HL-60 (cell line): ENCODE data around the gene ZNRD2.

Source experiments
- DNase-seq, 2 experiments: peaks; one replicate each; pipeline ENCODE4 v3.0.0-alpha.2; 2010 to 2020; ENCODE audit warnings: low read depth in 1 of 2, low spot score in 1 of 2
- H3K27ac ChIP-seq: fragments of 250-450 bp; sonication (Bioruptor Pico); replicated peaks from 2 replicates; pipeline ENCODE4 v1.5.1; 2020; ENCODE audit warnings: mild to moderate bottlenecking, moderate library complexity
- H3K27me3 ChIP-seq: fragments of 250-450 bp; sonication (Bioruptor Pico); 2 replicates; pipeline ENCODE4 v1.5.1; 2021; ENCODE audit warnings: mild to moderate bottlenecking, moderate library complexity; ENCODE audit not compliant: insufficient read depth, poor library complexity, severe bottlenecking
- H3K4me3 ChIP-seq: replicated peaks from 2 replicates; pipeline ENCODE4 v1.5.1; 2011; ENCODE audit warnings: mild to moderate bottlenecking, control low read depth, low read length; ENCODE audit not compliant: insufficient read depth
- CTCF ChIP-seq: IDR thresholded peaks from one replicate; pipeline ENCODE4 v1.5.1; 2011; ENCODE audit warnings: low read length, control low read depth, inconsistent platforms; ENCODE audit not compliant: insufficient read depth
- GABPA ChIP-seq: IDR thresholded peaks from 2 replicates; pipeline ENCODE4 v1.6.1; 2012; ENCODE audit warnings: low read depth
- POLR2AphosphoS5 ChIP-seq: IDR thresholded peaks from 2 replicates; pipeline ENCODE4 v1.6.1; 2012; ENCODE audit warnings: low read depth
- REST ChIP-seq: IDR thresholded peaks from 2 replicates; pipeline ENCODE4 v1.6.1; 2012; ENCODE audit warnings: low read depth; ENCODE audit not compliant: insufficient replicate concordance
- SPI1 ChIP-seq: IDR thresholded peaks from 2 replicates; pipeline ENCODE4 v1.6.1; 2012; ENCODE audit warnings: low read depth, mild to moderate bottlenecking, borderline replicate concordance

Gene ZNRD2

DNA sequence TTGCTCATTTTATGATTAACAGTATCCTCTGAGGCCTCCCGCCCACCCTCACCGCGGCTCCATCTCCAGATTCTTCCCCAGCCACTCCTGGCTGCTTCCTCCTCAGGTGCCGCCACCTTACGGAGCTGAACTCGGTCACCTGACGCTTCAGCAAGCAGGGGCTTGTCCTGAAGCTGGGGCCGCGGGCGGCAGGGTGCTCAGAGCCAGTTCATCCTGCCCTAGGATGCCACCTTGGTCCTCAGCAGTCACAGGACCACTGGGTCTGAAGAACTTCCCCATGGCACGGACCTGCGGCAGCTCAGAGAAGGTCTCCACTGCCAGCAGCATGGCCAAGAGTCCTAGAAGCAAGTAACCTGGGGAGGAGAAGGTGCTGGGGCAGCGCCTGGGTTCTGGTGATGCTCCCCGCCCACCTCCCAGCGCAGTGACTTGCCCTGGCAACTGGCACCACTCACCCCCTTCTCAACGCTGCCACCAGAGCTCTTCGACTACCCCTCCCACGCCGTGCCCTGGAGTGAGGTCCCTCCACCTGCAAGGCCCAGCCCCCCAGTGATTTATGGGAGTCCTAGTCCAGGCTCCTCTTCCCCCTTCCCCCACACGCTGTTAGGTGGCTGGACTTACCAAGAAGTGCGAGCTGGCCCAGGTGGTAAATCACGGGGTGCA lies 22.7 kb downstream of the ZNRD2 start:
- Histone ChIP-seq H3K4me3 (no peak overlapping the region), H3K27me3 (no peaks in the 10 kb centered on the region), H3K27ac (no peak overlapping the region)
- DNase-seq: no peak
- TF ChIP-seq REST: no peak
- TF ChIP-seq CTCF: no peak
- no peak for TF ChIP-seq GABPA
- TF ChIP-seq SPI1: no peak
- no peak for TF ChIP-seq POLR2AphosphoS5

- H3K4me3 ChIP-seq: no peak overlapping the region
- H3K27me3 ChIP-seq: no peaks in the 10 kb centered on the region
- no peak for DNase-seq
- H3K27ac ChIP-seq: no peak overlapping the region
- peak; percentile 69 for TF ChIP-seq CTCF
- TF ChIP-seq GABPA: no peak
- TF ChIP-seq POLR2AphosphoS5: 0 out of 2 replicates have a peak, but pooled peaks have one; percentile 29
- no peak for TF ChIP-seq REST
- no peak for TF ChIP-seq SPI1
Observed at GRCh38 chr11:65593518-65594414, 23.5 kb downstream of the ZNRD2 start.

GRCh38 chr11:65595131-65595530 lies 24.9 kb downstream of the ZNRD2 start:
- Histone ChIP-seq H3K27me3 (no peaks in the 10 kb centered on the region), H3K27ac (no peak overlapping the region), H3K4me3 (no peak overlapping the region)
- TF ChIP-seq SPI1 (no peak), GABPA (no peak), POLR2AphosphoS5 (0 out of 2 replicates have a peak, but pooled peaks have one; percentile 34), CTCF (no peak), REST (no peak)
- no peak for DNase-seq
